GM19193 (cell line): Measurements from ENCODE around the gene AIDA.

Experiments used
- POLR2A ChIP-seq: IDR thresholded peaks from 4 replicates; pipeline ENCODE4 v1.6.1; 2011; ENCODE audit not compliant: insufficient read depth, insufficient read length; ENCODE audit errors: extremely low read depth

AIDA gene

GRCh38 chr1:222712253-222713090, at the start of gene AIDA, which contains the start of gene BROX:
Gene AIDA (minus strand): TSS chr1:222712491. CDS start chr1:222712317, 174 bp downstream.
Gene BROX (plus strand): TSS chr1:222712564. CDS start chr1:222715700, 3,136 bp downstream.
- peak; percentile 40 for TF ChIP-seq POLR2A

GRCh38 chr1:222761083-222761482, 48.8 kb upstream of the AIDA start:
- TF ChIP-seq POLR2A, result no peak

- no peak for TF ChIP-seq POLR2A
Measured at GRCh38 chr1:222759451-222760035, 47.3 kb upstream of the AIDA start.

- TF ChIP-seq POLR2A, result no peak
Measured at GRCh38 chr1:222757646-222758268, 45.5 kb upstream of the AIDA start.

GRCh38 chr1:222754366-222755139, 42.3 kb upstream of the AIDA start:
- TF ChIP-seq POLR2A, result no peak

- TF ChIP-seq POLR2A, result no peak
Measured at GRCh38 chr1:222751255-222751654, 39.0 kb upstream of the AIDA start.

- TF ChIP-seq POLR2A, result no peak
Measured at GRCh38 chr1:222750651-222751050, 38.4 kb upstream of the AIDA start.

GRCh38 chr1:222749927-222750326, 37.6 kb upstream of the AIDA start:
- TF ChIP-seq POLR2A, result no peak

- TF ChIP-seq POLR2A, result no peak
Measured at GRCh38 chr1:222739929-222740328, 27.6 kb upstream of the AIDA start.

GRCh38 chr1:222739465-222739864, 27.2 kb upstream of the AIDA start:
- TF ChIP-seq POLR2A, result no peak

GRCh38 chr1:222736972-222737371, 24.7 kb upstream of the AIDA start, which contains the start of gene FAM177B:
Gene FAM177B (plus strand): TSS chr1:222737202. CDS start chr1:222746546, 9,344 bp downstream.
- no peak for TF ChIP-seq POLR2A

GRCh38 chr1:222736470-222736869, 24.2 kb upstream of the AIDA start:
- no peak for TF ChIP-seq POLR2A

GRCh38 chr1:222734740-222735139, 22.4 kb upstream of the AIDA start:
- no peak for TF ChIP-seq POLR2A

- TF ChIP-seq POLR2A, result no peak
Measured at GRCh38 chr1:222732216-222733159, 20.2 kb upstream of the AIDA start.
